ENCODE results near the gene PEAK1. TPM values are rescaled to one million over a fixed set of nuclear protein-coding genes. Genes with fewer than 3 reads are reported as not detected.

Gene PEAK1
- total RNA-seq, 1 donor from 2014 or later = 103 TPM

Other genes starting within 250 kb of the PEAK1 start
- gene HMG20A, start 784 bp upstream of the PEAK1 start, total RNA-seq = 48.0 and 64.6 TPM in 2 replicates
- gene LINGO1, start 212.8 kb upstream of the PEAK1 start, total RNA-seq = 0.18 TPM in 1 of 2 replicates, not detected in the other

Measured in glomerular endothelial cell (primary cell).